ENCODE measurements around the gene CCDC9B.
A peak's percentile ranks its signal among the peaks of the same experiment; 100 is the strongest.

The CCDC9B gene

GRCh38 chr15:40307421-40308211 lies 33.1 kb downstream of the CCDC9B start, which contains the start of gene PLCB2:
Gene PLCB2, minus strand, starts transcription at chr15:40307935. Its CDS starts 263 bp downstream, at chr15:40307672.
- Histone ChIP-seq H3K4me3 (peak within 1 kb of the TSS; percentile 54), H3K27ac (peak within 1 kb of the TSS in 1 of 2 donors; percentile 76)
- DNase-seq (ENCODE audit: low spot score) = no peak
- no peak for TF ChIP-seq CTCF (IDR thresholded peaks at IDR 0.05)

DNA sequence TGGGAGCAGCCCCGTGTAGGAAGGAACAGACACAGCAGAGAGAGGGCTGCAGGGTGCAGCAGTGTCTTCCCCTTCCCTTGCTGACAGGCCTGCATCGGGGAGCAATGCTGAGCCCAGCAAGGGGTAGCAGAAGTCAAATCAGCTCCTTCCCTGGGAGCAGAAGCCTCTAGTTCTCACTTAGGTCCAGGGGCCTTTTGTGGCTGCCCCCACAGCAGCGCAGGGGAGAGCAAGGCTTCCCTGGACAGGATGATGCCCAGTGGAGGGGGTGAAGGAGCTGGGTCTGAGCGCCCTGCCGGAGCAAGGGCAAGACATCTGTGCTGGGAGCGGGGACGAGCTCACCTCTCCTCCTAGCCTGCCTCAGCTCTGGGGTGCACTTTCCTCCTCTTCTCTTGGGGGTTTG lies 33.8 kb downstream of the CCDC9B start:
- no peak for DNase-seq (ENCODE audit: low spot score)
- no peak for TF ChIP-seq CTCF (IDR thresholded peaks at IDR 0.05)
- peak overlapping the region; percentile 54 for H3K4me3 ChIP-seq
- H3K27ac ChIP-seq = peak overlapping the region in 1 of 2 donors; percentile 76

DNA sequence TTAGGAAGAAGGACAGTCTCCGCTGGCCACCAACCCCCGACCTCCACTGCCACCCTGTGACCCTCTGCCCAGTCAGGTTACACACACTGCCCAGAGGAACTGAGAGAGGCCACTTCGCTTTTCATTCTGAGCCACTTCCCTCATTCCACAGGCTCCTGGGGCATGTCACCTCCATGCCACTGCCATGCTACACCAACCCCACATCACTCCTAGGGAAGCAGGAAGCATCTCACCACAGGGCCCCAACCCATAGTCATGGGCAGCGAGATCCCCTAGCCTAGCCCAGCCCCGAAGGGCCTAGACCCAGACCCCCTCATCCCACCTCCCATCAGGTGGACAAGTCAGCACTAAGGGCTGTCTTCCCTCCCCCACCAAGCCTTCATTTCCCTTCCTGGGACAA lies 34.4 kb downstream of the CCDC9B start:
- H3K4me3 ChIP-seq = peak overlapping the region; percentile 54
- TF ChIP-seq CTCF (IDR thresholded peaks at IDR 0.05) = no peak
- peak overlapping the region in 1 of 2 donors; percentile 76 for H3K27ac ChIP-seq
- no peak for DNase-seq (ENCODE audit: low spot score)

- Histone ChIP-seq H3K27ac (no peak overlapping the region), H3K4me3 (no peak overlapping the region)
- no peak for DNase-seq (ENCODE audit: low spot score)
- no peak for TF ChIP-seq CTCF (IDR thresholded peaks at IDR 0.05)
Measured at GRCh38 chr15:40305281-40305680, 35.5 kb downstream of the CCDC9B start.

- no peak for DNase-seq (ENCODE audit: low spot score)
- TF ChIP-seq CTCF (IDR thresholded peaks at IDR 0.05) = no peak
- H3K27ac ChIP-seq = no peak overlapping the region
- no peak overlapping the region for H3K4me3 ChIP-seq
Measured at GRCh38 chr15:40303576-40303975, 37.2 kb downstream of the CCDC9B start.

GRCh38 chr15:40302981-40303380 lies 37.8 kb downstream of the CCDC9B start:
- Histone ChIP-seq H3K4me3 (no peak overlapping the region), H3K27ac (no peak overlapping the region)
- TF ChIP-seq CTCF (IDR thresholded peaks at IDR 0.05) = no peak
- DNase-seq (ENCODE audit: low spot score) = no peak

DNA sequence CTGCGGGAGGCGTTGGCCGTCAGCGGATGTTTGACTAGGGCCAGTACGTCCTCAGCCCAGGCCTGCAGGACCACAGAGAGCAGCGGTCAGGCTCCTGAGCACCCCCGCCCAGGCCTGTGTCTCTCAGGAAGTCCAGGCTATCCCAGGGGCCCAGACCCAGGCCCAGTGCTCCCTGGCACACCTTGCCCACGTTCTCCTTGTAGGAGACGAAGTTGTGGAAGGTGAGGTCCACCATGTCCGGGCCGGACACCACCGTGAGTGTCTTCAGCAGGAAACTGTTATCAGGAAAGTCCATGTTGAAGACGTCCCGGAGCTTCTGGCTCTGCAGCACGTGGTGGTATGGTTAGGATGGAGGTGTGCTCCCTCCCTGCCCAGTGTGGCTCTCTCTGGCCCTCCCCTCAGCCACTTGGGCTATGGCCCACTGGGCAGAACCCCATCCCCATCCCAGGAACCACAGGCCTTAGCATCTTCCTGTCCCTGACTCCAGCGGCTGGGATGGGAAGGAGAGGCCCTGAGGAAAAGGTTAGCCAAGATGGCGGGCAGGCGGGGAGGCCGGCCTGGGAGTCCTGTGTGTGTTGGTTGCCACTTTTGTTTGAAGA lies 38.4 kb downstream of the CCDC9B start:
- TF ChIP-seq CTCF (IDR thresholded peaks at IDR 0.05) = no peak
- Histone ChIP-seq H3K4me3 (no peak overlapping the region), H3K27ac (no peak overlapping the region)
- DNase-seq (ENCODE audit: low spot score) = no peak

Data from coronary artery (tissue), 2 donors.